GM12878 (cell line): Measurements from ENCODE around the gene L1CAM. TPM values are rescaled to one million over a fixed set of nuclear protein-coding genes. Genes with fewer than 3 reads are reported as not detected.

ENCODE experiments used
- ATAC-seq: fragments of 200-7000 bp; cut with Tn5 transposase; 3 replicates; pipeline ENCODE4 v1.9.1; 2020; ENCODE audit warnings: mild to moderate bottlenecking, moderate library complexity
- BruUV-seq: library from RNA; stranded (reverse); fragments of 400-500 nt; replicated peaks from 2 replicates; lab custom pipeline; 2021; lab: Mats Ljungman, UMichigan
- CTCF ChIA-PET: fragments of 300-600 bp; sonication (Branson Sonifier 250); formaldehyde crosslinking; extraction: SDS; loops from one replicate; lab custom pipeline; 2021; ENCODE audit warnings: inconsistent platforms; lab: Yijun Ruan, JAX
- POLR2A ChIA-PET: fragments of 350-600 bp; formaldehyde crosslinking; extraction: SDS; loops from one replicate; lab custom pipeline; 2021; ENCODE audit warnings: inconsistent platforms; lab: Charles Lee
- RAD21 ChIA-PET: fragments of 300-600 bp; sonication (Branson Sonifier 250); formaldehyde crosslinking; loops from one replicate; lab custom pipeline; 2023; ENCODE audit warnings: antibody characterized with exemption; ENCODE audit not compliant: unreplicated experiment; lab: Charles Lee
- SMC1A ChIA-PET: fragments of 300-600 bp; sonication (Branson Sonifier 250); formaldehyde crosslinking; loops from one replicate; lab custom pipeline; 2023; ENCODE audit not compliant: unreplicated experiment, uncharacterized antibody; lab: Charles Lee
- DNase-seq: peaks from one replicate; pipeline ENCODE4 v3.0.0-alpha.2; 2011; ENCODE audit warnings: low read depth, low spot score
- FAIRE-seq: peaks from 3 replicates; lab custom pipeline; 2011; peaks lifted over from hg19 to GRCh38; lab: Jason Lieb, UNC
- H2AFZ ChIP-seq: 2 replicates; pipeline ENCODE4 v1.6.0; 2011; ENCODE audit warnings: low read depth, low read length, control low read depth; ENCODE audit not compliant: control insufficient read depth
- H3K27ac ChIP-seq: 2 replicates; pipeline ENCODE4 v1.5.1; 2011; ENCODE audit warnings: control low read depth; ENCODE audit not compliant: control insufficient read depth, insufficient read depth
- H3K27me3 ChIP-seq, 2 experiments: replicated peaks in 1 of 2; 2 replicates each; pipeline versions ENCODE4 v1.6.0 to v1.6.1; 2011; ENCODE audit warnings: low read length in 1 of 2; ENCODE audit not compliant: control insufficient read depth in 2 of 2, insufficient read depth in 2 of 2
- H3K36me3 ChIP-seq, 2 experiments: 2 replicates each; pipeline ENCODE4 v1.5.1; 2011; ENCODE audit warnings: low read length in 1 of 2; ENCODE audit not compliant: control insufficient read depth in 2 of 2, insufficient read depth in 2 of 2
- H3K4me1 ChIP-seq: 2 replicates; pipeline ENCODE4 v1.6.1; 2011; ENCODE audit warnings: mild to moderate bottlenecking, low read length, moderate library complexity, mixed read lengths; ENCODE audit not compliant: control insufficient read depth, insufficient read depth
- H3K4me2 ChIP-seq: 2 replicates; pipeline ENCODE4 v1.6.0; 2011; ENCODE audit warnings: control low read depth; ENCODE audit not compliant: control insufficient read depth, insufficient read depth
- H3K4me3 ChIP-seq: fragments of 200-600 bp; sonication (generic); 2 replicates; pipeline ENCODE4 v1.5.1; 2016
- H3K79me2 ChIP-seq: 2 replicates; pipeline ENCODE4 v1.6.0; 2011; ENCODE audit warnings: low read length; ENCODE audit not compliant: control insufficient read depth, insufficient read depth
- H3K9ac ChIP-seq: 2 replicates; pipeline ENCODE4 v1.8.0; 2011; ENCODE audit warnings: low read length, control low read depth, mixed read lengths; ENCODE audit not compliant: control insufficient read depth, insufficient read depth
- H3K9me3 ChIP-seq: replicated peaks from 3 replicates; pipeline ENCODE4 v1.5.1; 2011; ENCODE audit warnings: mild to moderate bottlenecking, low read length; ENCODE audit not compliant: control insufficient read depth, insufficient read depth
- H4K20me1 ChIP-seq: 2 replicates; pipeline ENCODE4 v1.6.0; 2011; ENCODE audit not compliant: control insufficient read depth, insufficient read depth
- CBX5 ChIP-seq: sonication (generic); IDR thresholded peaks from 2 replicates; pipeline ENCODE4 v1.6.1; 2016; ENCODE audit warnings: low read depth, moderate library complexity, mild to moderate bottlenecking, inconsistent platforms
- EED ChIP-seq: sonication (generic); IDR thresholded peaks from 2 replicates; pipeline ENCODE4 v1.6.1; 2016; ENCODE audit warnings: antibody characterized with exemption, low read depth
- HDAC6 ChIP-seq: fragments of 200-600 bp; sonication (generic); IDR thresholded peaks from one replicate; pipeline ENCODE4 v1.8.0; 2017; ENCODE audit warnings: antibody characterized with exemption; ENCODE audit not compliant: unreplicated experiment
- MXI1 ChIP-seq: fragments of 150-350 bp; IDR thresholded peaks from 2 replicates; pipeline ENCODE4 v1.6.1; 2011; ENCODE audit warnings: low read depth, mild to moderate bottlenecking, inconsistent platforms, low read length, improper control_type of control experiment
- NFIC ChIP-seq: IDR thresholded peaks from 2 replicates; pipeline ENCODE4 v1.6.1; 2012; ENCODE audit warnings: low read depth, mild to moderate bottlenecking, inconsistent platforms, low read length, moderate library complexity
- NR2F1 ChIP-seq: fragments of 450-650 bp; conservative IDR thresholded peaks from 2 replicates; pipeline ENCODE4 v1.6.1; 2017; ENCODE audit warnings: mild to moderate bottlenecking
- SMC3 ChIP-seq: IDR thresholded peaks from 2 replicates; pipeline ENCODE4 v1.6.1; 2011; ENCODE audit warnings: low read length, improper control_type of control experiment, borderline replicate concordance
- ZNF207 ChIP-seq: fragments of 450-650 bp; IDR thresholded peaks from 2 replicates; pipeline ENCODE4 v1.6.1; 2014; ENCODE audit warnings: antibody characterized with exemption, mild to moderate bottlenecking, borderline replicate concordance
- WGBS: methylation state at CpG from one replicate; pipeline ENCODE4 v1.1.6; 2016; ENCODE audit warnings: low lambda C conversion rate; ENCODE audit not compliant: insufficient replicate concordance, insufficient coverage; ENCODE audit errors: missing lambda C conversion rate; 5-methylcytosine and 5-hydroxymethylcytosine counted together
- in situ Hi-C: fragments of 300-500 bp; cut with MboI; formaldehyde crosslinking; loops from 9 replicates; pipeline ENCODE4 v1.14.3; 2018; ENCODE audit warnings: mixed read lengths
- intact Hi-C: fragments of 100-400 bp; cut with micrococcal nuclease; formaldehyde crosslinking; loops from one replicate; pipeline ENCODE4 v1.14.2; 2022; ENCODE audit not compliant: unreplicated experiment
- polyA plus RNA-seq, 11 experiments: library from polyadenylated mRNA; depleted of rRNA in 4 of 11; unstranded in 6 of 11; stranded (reverse) in 5 of 11; fragments of >200 nt; fragmentation: Nextera tagmentation in 4 of 11; fragmentation: Illumina TruSeq in 1 of 11; extraction: Ambion mirVana in 4 of 11; extraction: Trizol in 1 of 11; gene quantifications; 1 replicate in 1 of 11; 2 replicates in 10 of 11; pipeline versions ENCODE4 v1.2.1 to v1.2.3, GENCODE V29; 2011 to 2016; ENCODE audit warnings: inconsistent platforms in 2 of 11, missing spikeins in 2 of 11, low read depth in 1 of 11
- total RNA-seq, 4 experiments: library from RNA; depleted of rRNA in 3 of 4; stranded (reverse); fragments of >200 nt in 3 of 4; fragmentation: Illumina TruSeq in 1 of 4; extraction: Trizol in 1 of 4; gene quantifications; 2 replicates each; pipeline versions ENCODE4 v1.2.1 to v1.2.3, GENCODE V29; 2013 to 2021
- TF ChIP-seq, protein P1 (sequence below): fragments of 150-350 bp; IDR thresholded peaks from 2 replicates; pipeline ENCODE4 v1.6.1; 2014; ENCODE audit warnings: mild to moderate bottlenecking, low read depth, low read length
- TF ChIP-seq, protein P2 (sequence below): IDR thresholded peaks from 2 replicates; pipeline ENCODE4 v1.6.1; 2012; ENCODE audit warnings: low read depth, low read length, improper control_type of control experiment
- TF ChIP-seq, protein P3 (sequence below): IDR thresholded peaks from 2 replicates; pipeline ENCODE4 v1.6.1; 2012; ENCODE audit warnings: mild to moderate bottlenecking, low read depth, low read length
- TF ChIP-seq, protein P4 (sequence below): IDR thresholded peaks from 2 replicates; pipeline ENCODE4 v1.6.1; 2012; ENCODE audit warnings: low read length, inconsistent platforms

L1CAM gene
- total and polyA plus RNA-seq, 10 of the 15 experiments (the other 5 are each of a cell fraction or from before 2014, with no cell fraction given) = 0.01 to 0.64 (median 0.09) TPM; not detected in 5

DNA sequence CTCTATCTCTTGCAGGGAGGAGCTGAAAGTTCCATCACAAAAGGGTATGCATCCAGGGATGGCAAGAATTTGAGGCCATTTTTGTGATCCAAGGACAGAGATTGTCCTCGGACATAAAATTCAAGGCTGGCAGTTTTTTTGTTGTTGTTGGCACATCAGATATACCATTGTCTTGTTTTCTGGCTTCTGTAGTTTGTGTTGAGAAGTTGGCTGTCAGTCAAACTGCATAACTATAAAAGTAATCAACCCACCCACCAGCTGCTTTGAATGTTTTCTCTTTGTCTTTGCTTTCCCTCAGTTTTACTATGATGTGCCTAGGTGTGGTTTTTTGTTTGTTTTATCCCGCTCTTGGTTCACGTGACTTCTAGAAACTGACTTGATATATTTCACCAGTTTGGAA is 34.0 kb downstream of the L1CAM start:
- ChIA-PET CTCF (interaction anchor here (0.9 kb wide), 1 partner anchor 95 kb away, joined by 3 read pairs; no protein-coding TSS in a partner anchor), POLR2A (no interaction called here), RAD21 (no interaction called here), SMC1A (no interaction called here)
- Histone ChIP-seq H3K9ac (no peak overlapping the region), H3K27ac (no peak overlapping the region), H3K79me2 (no peaks in the 10 kb centered on the region), H2AFZ (no peak overlapping the region), H3K4me1 (no peaks in the 10 kb centered on the region), H3K27me3 (peaks cover 0 to 2% of the 10 kb centered on the region in 2 experiments; a peak in 2 of 4 replicates), H4K20me1 (no peaks in the 10 kb centered on the region), H3K36me3 (no peaks in the 10 kb centered on the region), H3K9me3 (no peaks in the 10 kb centered on the region), H3K4me3 (no peak overlapping the region), H3K4me2 (no peak overlapping the region)
- BruUV-seq = no TSS peak
- WGBS = 36% methylated on average over 3 of the region's 3 CpGs
- no peak for ATAC-seq
- DNase-seq = no peak
- no peak for FAIRE-seq
- intact Hi-C loops = no loop called here
- no peak for TF ChIP-seq MXI1
- no peak for TF ChIP-seq NFIC
- TF ChIP-seq, protein P1, sequence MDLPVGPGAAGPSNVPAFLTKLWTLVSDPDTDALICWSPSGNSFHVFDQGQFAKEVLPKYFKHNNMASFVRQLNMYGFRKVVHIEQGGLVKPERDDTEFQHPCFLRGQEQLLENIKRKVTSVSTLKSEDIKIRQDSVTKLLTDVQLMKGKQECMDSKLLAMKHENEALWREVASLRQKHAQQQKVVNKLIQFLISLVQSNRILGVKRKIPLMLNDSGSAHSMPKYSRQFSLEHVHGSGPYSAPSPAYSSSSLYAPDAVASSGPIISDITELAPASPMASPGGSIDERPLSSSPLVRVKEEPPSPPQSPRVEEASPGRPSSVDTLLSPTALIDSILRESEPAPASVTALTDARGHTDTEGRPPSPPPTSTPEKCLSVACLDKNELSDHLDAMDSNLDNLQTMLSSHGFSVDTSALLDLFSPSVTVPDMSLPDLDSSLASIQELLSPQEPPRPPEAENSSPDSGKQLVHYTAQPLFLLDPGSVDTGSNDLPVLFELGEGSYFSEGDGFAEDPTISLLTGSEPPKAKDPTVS = no peak
- TF ChIP-seq EED = no peak
- TF ChIP-seq CBX5 = no peak
- TF ChIP-seq, protein P2, sequence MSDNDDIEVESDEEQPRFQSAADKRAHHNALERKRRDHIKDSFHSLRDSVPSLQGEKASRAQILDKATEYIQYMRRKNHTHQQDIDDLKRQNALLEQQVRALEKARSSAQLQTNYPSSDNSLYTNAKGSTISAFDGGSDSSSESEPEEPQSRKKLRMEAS = no peak
- in situ Hi-C loops = no loop called here

DNA sequence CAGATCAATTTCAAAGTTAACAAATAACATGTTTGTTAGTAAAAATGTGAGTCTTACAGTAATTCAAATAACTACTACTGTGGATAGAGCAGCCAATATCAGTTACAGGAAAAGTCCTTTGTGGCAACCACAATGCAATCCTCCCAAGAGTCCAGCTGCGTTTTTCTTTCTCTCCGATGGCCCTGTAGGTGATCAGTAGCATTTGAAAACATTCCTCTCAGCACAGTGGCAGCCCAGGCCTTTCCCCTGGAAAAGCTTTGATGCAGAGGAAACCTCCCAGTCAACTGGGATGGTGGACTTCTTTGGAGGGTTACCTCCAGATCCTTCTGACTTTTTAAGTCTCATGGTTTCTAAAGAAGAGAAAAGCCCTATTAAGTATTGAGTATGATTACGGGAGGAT is 37.6 kb downstream of the L1CAM start:
- ChIA-PET CTCF (interaction anchor here (1.1 kb wide), 1 partner anchor 99 kb away, joined by 3 read pairs; no protein-coding TSS in a partner anchor), SMC1A (no interaction called here)
- ATAC-seq = no peak
- Histone ChIP-seq H3K9ac (no peak overlapping the region), H3K79me2 (no peaks in the 10 kb centered on the region), H3K9me3 (no peaks in the 10 kb centered on the region), H4K20me1 (no peaks in the 10 kb centered on the region), H3K27ac (no peak overlapping the region), H3K4me1 (no peaks in the 10 kb centered on the region)
- in situ Hi-C loops (no loop called here), intact Hi-C loops (no loop called here)
- FAIRE-seq = no peak
- no peak for DNase-seq
- WGBS = 53% methylated on average over 3 of the region's 3 CpGs
- no peak for TF ChIP-seq SMC3
- TF ChIP-seq, protein P3, sequence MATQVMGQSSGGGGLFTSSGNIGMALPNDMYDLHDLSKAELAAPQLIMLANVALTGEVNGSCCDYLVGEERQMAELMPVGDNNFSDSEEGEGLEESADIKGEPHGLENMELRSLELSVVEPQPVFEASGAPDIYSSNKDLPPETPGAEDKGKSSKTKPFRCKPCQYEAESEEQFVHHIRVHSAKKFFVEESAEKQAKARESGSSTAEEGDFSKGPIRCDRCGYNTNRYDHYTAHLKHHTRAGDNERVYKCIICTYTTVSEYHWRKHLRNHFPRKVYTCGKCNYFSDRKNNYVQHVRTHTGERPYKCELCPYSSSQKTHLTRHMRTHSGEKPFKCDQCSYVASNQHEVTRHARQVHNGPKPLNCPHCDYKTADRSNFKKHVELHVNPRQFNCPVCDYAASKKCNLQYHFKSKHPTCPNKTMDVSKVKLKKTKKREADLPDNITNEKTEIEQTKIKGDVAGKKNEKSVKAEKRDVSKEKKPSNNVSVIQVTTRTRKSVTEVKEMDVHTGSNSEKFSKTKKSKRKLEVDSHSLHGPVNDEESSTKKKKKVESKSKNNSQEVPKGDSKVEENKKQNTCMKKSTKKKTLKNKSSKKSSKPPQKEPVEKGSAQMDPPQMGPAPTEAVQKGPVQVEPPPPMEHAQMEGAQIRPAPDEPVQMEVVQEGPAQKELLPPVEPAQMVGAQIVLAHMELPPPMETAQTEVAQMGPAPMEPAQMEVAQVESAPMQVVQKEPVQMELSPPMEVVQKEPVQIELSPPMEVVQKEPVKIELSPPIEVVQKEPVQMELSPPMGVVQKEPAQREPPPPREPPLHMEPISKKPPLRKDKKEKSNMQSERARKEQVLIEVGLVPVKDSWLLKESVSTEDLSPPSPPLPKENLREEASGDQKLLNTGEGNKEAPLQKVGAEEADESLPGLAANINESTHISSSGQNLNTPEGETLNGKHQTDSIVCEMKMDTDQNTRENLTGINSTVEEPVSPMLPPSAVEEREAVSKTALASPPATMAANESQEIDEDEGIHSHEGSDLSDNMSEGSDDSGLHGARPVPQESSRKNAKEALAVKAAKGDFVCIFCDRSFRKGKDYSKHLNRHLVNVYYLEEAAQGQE = no peak
- TF ChIP-seq, protein P4, sequence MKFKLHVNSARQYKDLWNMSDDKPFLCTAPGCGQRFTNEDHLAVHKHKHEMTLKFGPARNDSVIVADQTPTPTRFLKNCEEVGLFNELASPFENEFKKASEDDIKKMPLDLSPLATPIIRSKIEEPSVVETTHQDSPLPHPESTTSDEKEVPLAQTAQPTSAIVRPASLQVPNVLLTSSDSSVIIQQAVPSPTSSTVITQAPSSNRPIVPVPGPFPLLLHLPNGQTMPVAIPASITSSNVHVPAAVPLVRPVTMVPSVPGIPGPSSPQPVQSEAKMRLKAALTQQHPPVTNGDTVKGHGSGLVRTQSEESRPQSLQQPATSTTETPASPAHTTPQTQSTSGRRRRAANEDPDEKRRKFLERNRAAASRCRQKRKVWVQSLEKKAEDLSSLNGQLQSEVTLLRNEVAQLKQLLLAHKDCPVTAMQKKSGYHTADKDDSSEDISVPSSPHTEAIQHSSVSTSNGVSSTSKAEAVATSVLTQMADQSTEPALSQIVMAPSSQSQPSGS = no peak
- no peak for TF ChIP-seq ZNF207
- no peak for TF ChIP-seq HDAC6
- no peak for TF ChIP-seq NFIC
- no peak for TF ChIP-seq NR2F1
- TF ChIP-seq, all 136 proteins: peak for 0
- POLR2A ChIA-PET = no interaction called here
- Histone ChIP-seq H3K36me3 (no peaks in the 10 kb centered on the region), H2AFZ (no peak overlapping the region), H3K27me3 (peaks cover 0 to 2% of the 10 kb centered on the region in 2 experiments; a peak in 3 of 4 replicates), H3K4me2 (no peak overlapping the region), H3K4me3 (no peak overlapping the region)
- no TSS peak for BruUV-seq
- RAD21 ChIA-PET = no interaction called here
